ENCODE data around the gene FCRL1. TPM values are rescaled to one million over a fixed set of nuclear protein-coding genes. Genes with fewer than 3 reads are reported as not detected.

Gene FCRL1
- total RNA-seq, 2 donors from 2014 or later, result 0.61 to 1.5 TPM

GRCh38 chr1:157806431-157807149, 13.3 kb downstream of the FCRL1 start:
- DNase-seq (peak; percentile 27 to 34), ATAC-seq (peak; percentile 49)
- intact Hi-C loops (cut with DNase I, micrococcal nuclease), result no loop called here

GRCh38 chr1:157803851-157804250, 16.1 kb downstream of the FCRL1 start:
- no peak for ATAC-seq
- no peak for DNase-seq
- intact Hi-C loops (cut with DNase I, micrococcal nuclease), result no loop called here

GRCh38 chr1:157799996-157800395, 19.9 kb downstream of the FCRL1 start:
- no peak for DNase-seq
- intact Hi-C loops (cut with DNase I, micrococcal nuclease), result no loop called here
- ATAC-seq, result no peak

- DNase-seq (no peak), ATAC-seq (no peak)
- intact Hi-C loops (cut with DNase I, micrococcal nuclease), result no loop called here
Measured at GRCh38 chr1:157798211-157798610, 21.7 kb downstream of the FCRL1 start.

- intact Hi-C loops (cut with DNase I, micrococcal nuclease), result no loop called here
- no peak for ATAC-seq
- no peak for DNase-seq
Measured at GRCh38 chr1:157785248-157785647, 34.7 kb downstream of the FCRL1 start.

GRCh38 chr1:157784801-157785200, 35.1 kb downstream of the FCRL1 start:
- no peak for DNase-seq
- intact Hi-C loops (cut with DNase I, micrococcal nuclease), result no loop called here
- ATAC-seq, result no peak

GRCh38 chr1:157782931-157783330, 37.0 kb downstream of the FCRL1 start:
- intact Hi-C loops (cut with DNase I, micrococcal nuclease), result no loop called here
- ATAC-seq (no peak), DNase-seq (no peak)

GRCh38 chr1:157781048-157781447, 38.9 kb downstream of the FCRL1 start:
- intact Hi-C loops (cut with DNase I, micrococcal nuclease), result no loop called here
- ATAC-seq (peak; percentile 61), DNase-seq (no peak)

- intact Hi-C loops (cut with DNase I, micrococcal nuclease), result no loop called here
- ATAC-seq, result peak; percentile 17
- no peak for DNase-seq
Measured at GRCh38 chr1:157776971-157777391, 42.9 kb downstream of the FCRL1 start, which contains the start of gene FCRL2. FCRL2 (minus strand) TSS chr1:157777132; CDS start chr1:157777073, 59 bp downstream.

- ATAC-seq, result peak; percentile 56
- intact Hi-C loops (cut with DNase I, micrococcal nuclease), result no loop called here
- DNase-seq, result no peak
Measured at GRCh38 chr1:157775101-157775870, 44.6 kb downstream of the FCRL1 start.

GRCh38 chr1:157774412-157774811, 45.5 kb downstream of the FCRL1 start:
- ATAC-seq, result peak; percentile 29
- no peak for DNase-seq
- intact Hi-C loops (cut with DNase I, micrococcal nuclease), result no loop called here

GRCh38 chr1:157773493-157774350, 46.2 kb downstream of the FCRL1 start:
- ATAC-seq (peak; percentile 90), DNase-seq (peak; percentile 38 to 73)
- intact Hi-C loops (cut with DNase I, micrococcal nuclease), result no loop called here

GRCh38 chr1:157771661-157772425, 48.1 kb downstream of the FCRL1 start:
- DNase-seq (no peak), ATAC-seq (no peak)
- intact Hi-C loops (cut with DNase I, micrococcal nuclease), result no loop called here

- intact Hi-C loops (cut with DNase I, micrococcal nuclease), result no loop called here
- no peak for ATAC-seq
- no peak for DNase-seq
Measured at GRCh38 chr1:157770442-157771043, 49.4 kb downstream of the FCRL1 start.

- DNase-seq (no peak), ATAC-seq (no peak)
- intact Hi-C loops (cut with DNase I, micrococcal nuclease), result no loop called here
Measured at GRCh38 chr1:157766792-157767191, 53.1 kb downstream of the FCRL1 start.

GRCh38 chr1:157758018-157758417, 61.9 kb downstream of the FCRL1 start:
- ATAC-seq (no peak), DNase-seq (no peak)
- intact Hi-C loops (cut with DNase I, micrococcal nuclease), result no loop called here

- ATAC-seq, result no peak
- intact Hi-C loops (cut with DNase I, micrococcal nuclease), result no loop called here
- no peak for DNase-seq
Measured at GRCh38 chr1:157753611-157754010, 66.3 kb downstream of the FCRL1 start.

- no peak for ATAC-seq
- DNase-seq, result no peak
- intact Hi-C loops (cut with DNase I, micrococcal nuclease), result no loop called here
Measured at GRCh38 chr1:157751283-157751682, 68.6 kb downstream of the FCRL1 start.
